Measurements from ENCODE around the gene WDR74. TPM values are rescaled to one million over a fixed set of nuclear protein-coding genes. Genes with fewer than 3 reads are reported as not detected.

WDR74 gene
- total and polyA plus RNA-seq, 8 donors: 18.4 to 59.5 (median 30.7) TPM

DNA sequence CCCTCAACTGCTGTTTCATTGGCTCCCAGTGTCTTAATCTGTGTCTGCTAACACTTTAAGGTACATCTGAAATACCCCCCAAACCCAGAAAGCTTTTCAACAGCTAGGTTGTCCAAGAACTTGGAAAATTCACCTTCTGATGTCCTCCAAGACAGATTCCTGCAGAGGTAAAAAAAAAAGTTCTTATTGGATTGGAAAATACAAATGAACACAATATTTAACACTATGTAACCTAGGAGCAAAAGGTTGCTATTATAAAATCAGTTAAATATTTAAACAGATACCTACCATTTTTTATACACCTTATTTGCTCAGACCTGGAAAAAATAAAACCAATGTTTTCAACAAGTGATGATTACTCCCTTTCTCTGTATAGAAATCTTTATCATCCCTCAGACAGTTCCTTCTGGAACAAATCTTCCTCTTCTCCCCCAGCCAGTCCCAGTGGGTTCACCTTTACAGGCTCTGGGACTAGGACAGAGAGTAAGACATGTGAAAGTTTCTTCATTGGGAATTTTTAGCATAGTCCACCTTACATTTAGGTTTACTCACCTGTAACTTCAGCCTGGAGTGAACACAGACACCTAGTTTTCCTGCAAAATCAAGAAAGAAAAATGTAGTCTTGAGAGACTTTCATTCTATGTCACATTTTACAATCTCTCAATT lies 13.3 kb upstream of the WDR74 start:
- H3K27ac ChIP-seq: no peak overlapping the region
- no peaks in the 10 kb centered on the region for H3K9me3 ChIP-seq
- DNase-seq: no peak
- H3K4me3 ChIP-seq: no peak overlapping the region
- ATAC-seq: no peak
- peaks cover 14 to 23% (median 22%) of the 10 kb centered on the region in 3 donors for H3K4me1 ChIP-seq
- peaks cover 0 to 18% (median 17%) of the 10 kb centered on the region in 3 donors for H3K36me3 ChIP-seq
- TF ChIP-seq, protein P1, sequence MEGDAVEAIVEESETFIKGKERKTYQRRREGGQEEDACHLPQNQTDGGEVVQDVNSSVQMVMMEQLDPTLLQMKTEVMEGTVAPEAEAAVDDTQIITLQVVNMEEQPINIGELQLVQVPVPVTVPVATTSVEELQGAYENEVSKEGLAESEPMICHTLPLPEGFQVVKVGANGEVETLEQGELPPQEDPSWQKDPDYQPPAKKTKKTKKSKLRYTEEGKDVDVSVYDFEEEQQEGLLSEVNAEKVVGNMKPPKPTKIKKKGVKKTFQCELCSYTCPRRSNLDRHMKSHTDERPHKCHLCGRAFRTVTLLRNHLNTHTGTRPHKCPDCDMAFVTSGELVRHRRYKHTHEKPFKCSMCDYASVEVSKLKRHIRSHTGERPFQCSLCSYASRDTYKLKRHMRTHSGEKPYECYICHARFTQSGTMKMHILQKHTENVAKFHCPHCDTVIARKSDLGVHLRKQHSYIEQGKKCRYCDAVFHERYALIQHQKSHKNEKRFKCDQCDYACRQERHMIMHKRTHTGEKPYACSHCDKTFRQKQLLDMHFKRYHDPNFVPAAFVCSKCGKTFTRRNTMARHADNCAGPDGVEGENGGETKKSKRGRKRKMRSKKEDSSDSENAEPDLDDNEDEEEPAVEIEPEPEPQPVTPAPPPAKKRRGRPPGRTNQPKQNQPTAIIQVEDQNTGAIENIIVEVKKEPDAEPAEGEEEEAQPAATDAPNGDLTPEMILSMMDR (IDR thresholded peaks at IDR 0.05): no peak
- no peak for FAIRE-seq
- intact Hi-C loops (cut with DNase I): no loop called here
- no peaks in the 10 kb centered on the region for H3K27me3 ChIP-seq

- 45 to 64% methylated on average over 3 of the region's 3 CpGs for WGBS, 2 donors
- no peak overlapping the region for H3K27ac ChIP-seq
- ATAC-seq: no peak
These were observed 12.6 kb upstream of the WDR74 start for GRCh38 chr11:62851807-62852522.

GRCh38 chr11:62850911-62851806 lies 11.8 kb upstream of the WDR74 start:
- intact Hi-C loops (cut with DNase I): no loop called here
- Histone ChIP-seq H3K36me3 (peaks cover 0 to 18% (median 17%) of the 10 kb centered on the region in 3 donors), H3K4me1 (peaks cover 14 to 23% (median 22%) of the 10 kb centered on the region in 3 donors), H3K4me3 (no peak overlapping the region), H3K27ac (no peak overlapping the region), H3K9me3 (no peaks in the 10 kb centered on the region), H3K27me3 (no peaks in the 10 kb centered on the region)
- ATAC-seq: no peak
- WGBS, 2 donors: 70 to 74% methylated on average over 15 of the region's 15 CpGs
- TF ChIP-seq, protein P1 (IDR thresholded peaks at IDR 0.05): no peak
- no peak for FAIRE-seq
- no peak for DNase-seq

More at GRCh38 chr11:62851807-62852522, 12.6 kb upstream of the WDR74 start:
- H3K27me3 ChIP-seq: no peaks in the 10 kb centered on the region
- DNase-seq (no peak), FAIRE-seq (no peak)
- no peak overlapping the region for H3K4me3 ChIP-seq
- peaks cover 0 to 18% (median 17%) of the 10 kb centered on the region in 3 donors for H3K36me3 ChIP-seq
- H3K4me1 ChIP-seq: peaks cover 14 to 23% (median 22%) of the 10 kb centered on the region in 3 donors
- no peaks in the 10 kb centered on the region for H3K9me3 ChIP-seq
- intact Hi-C loops (cut with DNase I): no loop called here
- TF ChIP-seq, protein P1 (IDR thresholded peaks at IDR 0.05): no peak

DNA sequence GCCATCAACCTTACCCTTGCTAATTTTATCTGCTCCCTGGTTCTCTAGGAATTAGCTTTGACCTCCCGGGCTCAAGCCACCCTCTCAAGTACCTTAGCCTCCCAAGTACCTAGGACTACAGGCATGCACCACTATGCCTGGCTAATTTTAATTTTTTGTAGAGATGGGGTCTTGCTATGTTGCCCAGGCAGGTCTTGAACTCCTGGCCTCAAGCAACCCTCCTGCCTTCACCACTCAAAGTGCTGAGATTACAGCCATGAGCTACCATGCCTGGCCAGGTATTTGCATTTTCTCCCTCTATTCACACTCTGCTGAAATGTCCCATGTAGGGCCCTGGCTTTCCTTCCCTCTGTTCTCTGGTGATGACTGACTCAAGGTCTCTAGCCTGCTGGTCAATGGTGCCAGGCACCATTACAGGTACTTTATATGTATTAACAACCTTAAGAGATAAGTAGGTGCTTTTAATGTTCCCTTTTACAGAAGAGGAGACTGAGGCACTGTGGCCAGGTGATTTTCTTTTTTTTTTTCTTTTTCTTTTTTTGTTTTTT lies 8.5 kb upstream of the WDR74 start:
- DNase-seq (no peak), ATAC-seq (no peak), FAIRE-seq (no peak)
- intact Hi-C loops (cut with DNase I): no loop called here
- no peaks in the 10 kb centered on the region for H3K27me3 ChIP-seq
- WGBS, 2 donors: 91% methylated on average over 1 of the region's 1 CpG
- no peaks in the 10 kb centered on the region for H3K9me3 ChIP-seq
- H3K4me1 ChIP-seq: peaks cover 0 to 6% (median 5%) of the 10 kb centered on the region in 3 donors
- H3K27ac ChIP-seq: no peak overlapping the region
- H3K4me3 ChIP-seq: no peak overlapping the region
- H3K36me3 ChIP-seq: peaks cover 0 to 10% (median 3%) of the 10 kb centered on the region in 3 donors
- TF ChIP-seq, protein P1 (IDR thresholded peaks at IDR 0.05): no peak

Data from pancreas (tissue), 10 donors.